ENCODE measurements around the gene USP43.

DNA sequence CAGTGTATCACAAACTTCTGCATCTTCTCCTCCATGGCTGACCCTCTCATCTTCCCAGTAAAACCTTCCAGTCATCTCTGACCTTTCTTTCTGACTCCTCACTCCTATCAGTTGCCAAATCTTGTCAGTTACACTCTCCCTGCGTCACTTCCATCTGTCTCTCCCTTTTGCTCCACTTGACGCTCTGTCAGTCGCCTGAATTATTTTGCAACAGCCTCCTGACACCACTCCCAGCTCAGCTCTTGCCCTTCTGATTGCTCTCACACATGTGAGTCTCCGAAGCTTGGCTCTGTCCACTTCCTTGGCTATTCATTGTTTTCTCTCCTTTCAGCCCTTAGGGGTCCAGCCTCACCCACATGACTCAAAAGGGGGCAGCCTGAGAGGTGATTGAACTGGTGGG lies 118.3 kb downstream of the USP43 start:
- TF ChIP-seq, protein P1, sequence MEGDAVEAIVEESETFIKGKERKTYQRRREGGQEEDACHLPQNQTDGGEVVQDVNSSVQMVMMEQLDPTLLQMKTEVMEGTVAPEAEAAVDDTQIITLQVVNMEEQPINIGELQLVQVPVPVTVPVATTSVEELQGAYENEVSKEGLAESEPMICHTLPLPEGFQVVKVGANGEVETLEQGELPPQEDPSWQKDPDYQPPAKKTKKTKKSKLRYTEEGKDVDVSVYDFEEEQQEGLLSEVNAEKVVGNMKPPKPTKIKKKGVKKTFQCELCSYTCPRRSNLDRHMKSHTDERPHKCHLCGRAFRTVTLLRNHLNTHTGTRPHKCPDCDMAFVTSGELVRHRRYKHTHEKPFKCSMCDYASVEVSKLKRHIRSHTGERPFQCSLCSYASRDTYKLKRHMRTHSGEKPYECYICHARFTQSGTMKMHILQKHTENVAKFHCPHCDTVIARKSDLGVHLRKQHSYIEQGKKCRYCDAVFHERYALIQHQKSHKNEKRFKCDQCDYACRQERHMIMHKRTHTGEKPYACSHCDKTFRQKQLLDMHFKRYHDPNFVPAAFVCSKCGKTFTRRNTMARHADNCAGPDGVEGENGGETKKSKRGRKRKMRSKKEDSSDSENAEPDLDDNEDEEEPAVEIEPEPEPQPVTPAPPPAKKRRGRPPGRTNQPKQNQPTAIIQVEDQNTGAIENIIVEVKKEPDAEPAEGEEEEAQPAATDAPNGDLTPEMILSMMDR (IDR thresholded peaks at IDR 0.05) = no peak
- TF ChIP-seq EZH2 (IDR thresholded peaks at IDR 0.05; ENCODE audit: borderline replicate concordance, insufficient read depth, low read depth, low read length, poor library complexity, severe bottlenecking) = no peak
